Activated CD4-positive, alpha-beta T cell treated with anti-CD3 and anti-CD28 coated beads for 36 hours (primary cell): Measurements from ENCODE around the gene PSMB1. TPM values are rescaled to one million over a fixed set of nuclear protein-coding genes. Genes with fewer than 3 reads are reported as not detected.
A peak's percentile ranks its signal among the peaks of the same experiment; 100 is the strongest.
"Not testable (repeated sequence)": the region's sequence is repeated elsewhere in the genome, so short reads cannot be mapped to it uniquely, and the experiment has no call there.

ENCODE experiments used
- ATAC-seq: fragments of 200-7000 bp; cut with Tn5 transposase; one replicate; pipeline ENCODE4 v1.10.0; 2021; ENCODE audit warnings: mild to moderate bottlenecking, moderate library complexity
- CTCF ChIA-PET: fragments of 350-600 bp; sonication (Branson Sonifier 250); formaldehyde crosslinking; loops from one replicate; lab custom pipeline; 2021; ENCODE audit warnings: antibody characterized with exemption; lab: Charles Lee
- POLR2A ChIA-PET: fragments of 350-600 bp; sonication (Branson Sonifier 250); formaldehyde crosslinking; loops from one replicate; lab custom pipeline; 2021; ENCODE audit warnings: antibody characterized with exemption, inconsistent platforms; lab: Charles Lee
- DNase-seq: peaks from one replicate; pipeline ENCODE4 v3.0.0-alpha.2; 2020
- H3K27ac Mint-ChIP-seq: one replicate; pipeline ENCODE4 v1.8.0; 2021; ENCODE audit warnings: mixed read lengths
- H3K27me3 Mint-ChIP-seq: one replicate; pipeline ENCODE4 v1.8.0; 2021; ENCODE audit warnings: mixed read lengths
- H3K36me3 Mint-ChIP-seq: one replicate; pipeline ENCODE4 v1.8.0; 2021; ENCODE audit warnings: low read depth, mixed read lengths
- H3K4me1 Mint-ChIP-seq: one replicate; pipeline ENCODE4 v1.8.0; 2021; ENCODE audit warnings: mixed read lengths
- H3K4me3 Mint-ChIP-seq: one replicate; pipeline ENCODE4 v1.8.0; 2021; ENCODE audit warnings: mild to moderate bottlenecking, moderate library complexity, mixed read lengths
- H3K9me3 Mint-ChIP-seq: one replicate; pipeline ENCODE4 v1.8.0; 2021; ENCODE audit warnings: low read depth, mixed read lengths
- intact Hi-C, 2 experiments: fragments of 100-400 bp; cut with DNase I in 1 of 2; cut with micrococcal nuclease in 1 of 2; formaldehyde crosslinking; loops; one replicate each; pipeline versions ENCODE4 v1.14.2 to v1.15.1; 2022 to 2024; cut with DNase I, micrococcal nuclease
- total RNA-seq, 2 experiments: library from RNA; stranded (reverse); gene quantifications; one replicate each; pipeline ENCODE4 v1.2.3, GENCODE V29; 2021

The PSMB1 gene
- total RNA-seq, 2 experiments from 2014 or later = 129 to 245 TPM

GRCh38 chr6:170536671-170537070 lies 16.4 kb downstream of the PSMB1 start:
- Mint-ChIP-seq H3K27ac (no peak overlapping the region), H3K4me1 (peaks cover 13% of the 10 kb centered on the region), H3K36me3 (peaks cover 54% of the 10 kb centered on the region), H3K4me3 (no peak overlapping the region), H3K9me3 (no peaks in the 10 kb centered on the region), H3K27me3 (no peaks in the 10 kb centered on the region)
- ChIA-PET CTCF (interaction anchor here (1.1 kb wide), 1 partner anchor 27 kb away, joined by 3 read pairs; no protein-coding TSS in a partner anchor), POLR2A (no interaction called here)
- DNase-seq = no peak
- intact Hi-C loops = no loop called here
- ATAC-seq = no peak

- peaks cover 2% of the 10 kb centered on the region for H3K4me1 Mint-ChIP-seq
- intact Hi-C loops = no loop called here
- H3K9me3 Mint-ChIP-seq = no peaks in the 10 kb centered on the region
- H3K27ac Mint-ChIP-seq = no peak overlapping the region
- H3K27me3 Mint-ChIP-seq = no peaks in the 10 kb centered on the region
- H3K36me3 Mint-ChIP-seq = peaks cover 42% of the 10 kb centered on the region
- ChIA-PET POLR2A (no interaction called here), CTCF (interaction anchor here (1.0 kb wide), 1 partner anchor 15 kb away, joined by 3 read pairs; no protein-coding TSS in a partner anchor)
- H3K4me3 Mint-ChIP-seq = no peak overlapping the region
- ATAC-seq = no peak
- no peak for DNase-seq
These were observed 18.1 kb downstream of the PSMB1 start for GRCh38 chr6:170535004-170535403.

- Mint-ChIP-seq H3K9me3 (no peaks in the 10 kb centered on the region), H3K4me3 (no peak overlapping the region), H3K27ac (no peak overlapping the region), H3K4me1 (no peaks in the 10 kb centered on the region), H3K36me3 (peaks cover 36% of the 10 kb centered on the region), H3K27me3 (no peaks in the 10 kb centered on the region)
- POLR2A ChIA-PET = no interaction called here
- DNase-seq (no peak), ATAC-seq (no peak)
- CTCF ChIA-PET = interaction anchor here (1.0 to 2.1 kb wide), 3 partner anchors 10 to 17 kb away, joined by 3 to 5 read pairs (median 3); no protein-coding TSS in a partner anchor
- intact Hi-C loops = no loop called here
These were observed 19.3 kb downstream of the PSMB1 start for GRCh38 chr6:170533792-170534191.

- Mint-ChIP-seq H3K4me1 (no peaks in the 10 kb centered on the region), H3K27ac (no peak overlapping the region), H3K27me3 (no peaks in the 10 kb centered on the region), H3K9me3 (no peaks in the 10 kb centered on the region), H3K36me3 (peaks cover 32% of the 10 kb centered on the region), H3K4me3 (no peak overlapping the region)
- CTCF ChIA-PET = interaction anchor here (0.6 to 2.1 kb wide), 6 partner anchors 9 to 701 kb away, joined by 3 to 5 read pairs (median 4); no protein-coding TSS in a partner anchor
- POLR2A ChIA-PET = no interaction called here
- no peak for ATAC-seq
- intact Hi-C loops = no loop called here
- no peak for DNase-seq
These were observed 20.1 kb downstream of the PSMB1 start for GRCh38 chr6:170532867-170533488.

GRCh38 chr6:170529839-170530469 lies 23.2 kb downstream of the PSMB1 start:
- no peaks in the 10 kb centered on the region for H3K9me3 Mint-ChIP-seq
- H3K36me3 Mint-ChIP-seq = peaks cover 10% of the 10 kb centered on the region
- CTCF ChIA-PET = interaction anchor here (0.6 to 4.1 kb wide), 15 partner anchors 8 to 1578 kb away, joined by 3 to 30 read pairs (median 5); partner anchors contain the start of gene TBP
- ATAC-seq (peak; percentile 76), DNase-seq (peak; percentile 83)
- POLR2A ChIA-PET = no interaction called here
- no peak overlapping the region for H3K27ac Mint-ChIP-seq
- no peak overlapping the region for H3K4me3 Mint-ChIP-seq
- intact Hi-C loops = loop anchor here in 1 of 2 experiments (1.0 to 5.0 kb wide), 4 partner anchors 579 to 1633 kb away; no protein-coding TSS in a partner anchor
- H3K4me1 Mint-ChIP-seq = no peaks in the 10 kb centered on the region
- no peaks in the 10 kb centered on the region for H3K27me3 Mint-ChIP-seq

- H3K9me3 Mint-ChIP-seq, H3K4me3 Mint-ChIP-seq, H3K27me3 Mint-ChIP-seq, H3K36me3 Mint-ChIP-seq, ATAC-seq, H3K27ac Mint-ChIP-seq, H3K4me1 Mint-ChIP-seq, DNase-seq, POLR2A ChIA-PET: not testable (repeated sequence)
- CTCF ChIA-PET = interaction anchor here (1.1 to 4.1 kb wide), 6 partner anchors 8 to 738 kb away, joined by 3 to 30 read pairs (median 6); no protein-coding TSS in a partner anchor
- intact Hi-C loops = loop anchor here in 1 of 2 experiments (5.0 kb wide), 1 partner anchor 1631 kb away; no protein-coding TSS in a partner anchor
These were observed 25.1 kb downstream of the PSMB1 start for GRCh38 chr6:170527995-170528394.

- intact Hi-C loops = loop anchor here in 1 of 2 experiments (5.0 kb wide), 1 partner anchor 1628 kb away; no protein-coding TSS in a partner anchor
- POLR2A ChIA-PET = no interaction called here
- no peaks in the 10 kb centered on the region for H3K4me1 Mint-ChIP-seq
- no peak overlapping the region for H3K27ac Mint-ChIP-seq
- no peak for DNase-seq
- no peaks in the 10 kb centered on the region for H3K36me3 Mint-ChIP-seq
- no peak for ATAC-seq
- H3K9me3 Mint-ChIP-seq = no peaks in the 10 kb centered on the region
- H3K27me3 Mint-ChIP-seq = no peaks in the 10 kb centered on the region
- CTCF ChIA-PET = interaction anchor here (0.9 to 1.5 kb wide), 2 partner anchors 8 to 694 kb away, joined by 4 read pairs; no protein-coding TSS in a partner anchor
- H3K4me3 Mint-ChIP-seq = no peak overlapping the region
These were observed 27.3 kb downstream of the PSMB1 start for GRCh38 chr6:170525795-170526194.

GRCh38 chr6:170524172-170524502 lies 29.0 kb downstream of the PSMB1 start:
- peaks cover 10% of the 10 kb centered on the region for H3K27me3 Mint-ChIP-seq
- CTCF ChIA-PET = interaction anchor here (1.3 kb wide), 1 partner anchor 9 kb away, joined by 3 read pairs; no protein-coding TSS in a partner anchor
- DNase-seq (no peak), ATAC-seq (no peak)
- H3K27ac Mint-ChIP-seq = no peak overlapping the region
- no peaks in the 10 kb centered on the region for H3K9me3 Mint-ChIP-seq
- H3K4me3 Mint-ChIP-seq = no peak overlapping the region
- no peaks in the 10 kb centered on the region for H3K36me3 Mint-ChIP-seq
- POLR2A ChIA-PET = no interaction called here
- intact Hi-C loops = no loop called here
- H3K4me1 Mint-ChIP-seq = no peaks in the 10 kb centered on the region

GRCh38 chr6:170523256-170524171 lies 29.6 kb downstream of the PSMB1 start:
- ATAC-seq = no peak
- H3K27me3 Mint-ChIP-seq = peaks cover 13% of the 10 kb centered on the region
- H3K27ac Mint-ChIP-seq = no peak overlapping the region
- peak; percentile 14 for DNase-seq
- intact Hi-C loops = no loop called here
- no peaks in the 10 kb centered on the region for H3K36me3 Mint-ChIP-seq
- no peaks in the 10 kb centered on the region for H3K9me3 Mint-ChIP-seq
- H3K4me1 Mint-ChIP-seq = no peaks in the 10 kb centered on the region
- CTCF ChIA-PET = interaction anchor here (1.3 to 1.6 kb wide), 2 partner anchors 10 to 515 kb away, joined by 3 read pairs; no protein-coding TSS in a partner anchor
- POLR2A ChIA-PET = no interaction called here
- H3K4me3 Mint-ChIP-seq = no peak overlapping the region

GRCh38 chr6:170522565-170523183 lies 30.4 kb downstream of the PSMB1 start:
- CTCF ChIA-PET = interaction anchor here (1.6 kb wide), 1 partner anchor 515 kb away, joined by 3 read pairs; no protein-coding TSS in a partner anchor

More at GRCh38 chr6:170522565-170523183, 30.4 kb downstream of the PSMB1 start:
- Mint-ChIP-seq H3K4me1 (no peaks in the 10 kb centered on the region), H3K27ac (no peak overlapping the region), H3K9me3 (no peaks in the 10 kb centered on the region), H3K27me3 (peaks cover 20% of the 10 kb centered on the region), H3K36me3 (no peaks in the 10 kb centered on the region), H3K4me3 (no peak overlapping the region)
- POLR2A ChIA-PET = no interaction called here
- DNase-seq = peak; percentile 27
- ATAC-seq = peak; percentile 61
- intact Hi-C loops = no loop called here
